HepG2 (cell line): ENCODE data around the gene PSORS1C1.

ENCODE experiments used
- RXRA ChIP-seq: sonication (generic); formaldehyde crosslinking; IDR thresholded peaks from 2 replicates; pipeline ENCODE4 v1.5.1; 2020; ENCODE audit warnings: missing genetic modification reagents
- ZFP36L1 ChIP-seq: sonication (generic); formaldehyde crosslinking; IDR thresholded peaks from 2 replicates; pipeline ENCODE4 v1.8.0; 2022; ENCODE audit warnings: mild to moderate bottlenecking, missing genetic modification reagents, moderate library complexity
- ZNF746 ChIP-seq: sonication (generic); formaldehyde crosslinking; IDR thresholded peaks from 2 replicates; pipeline ENCODE4 v1.8.0; 2022; ENCODE audit warnings: mild to moderate bottlenecking, missing genetic modification reagents
- TF ChIP-seq, protein P1 (sequence below): sonication (generic); formaldehyde crosslinking; IDR thresholded peaks from 2 replicates; pipeline ENCODE4 v1.8.1; 2023; ENCODE audit warnings: mild to moderate bottlenecking, inconsistent platforms, moderate library complexity, missing genetic modification reagents, borderline replicate concordance
- TF ChIP-seq, protein P2 (sequence below): sonication (generic); formaldehyde crosslinking; IDR thresholded peaks from 2 replicates; pipeline ENCODE4 v1.5.0; 2020; ENCODE audit warnings: mild to moderate bottlenecking, missing genetic modification reagents, moderate library complexity

DNA sequence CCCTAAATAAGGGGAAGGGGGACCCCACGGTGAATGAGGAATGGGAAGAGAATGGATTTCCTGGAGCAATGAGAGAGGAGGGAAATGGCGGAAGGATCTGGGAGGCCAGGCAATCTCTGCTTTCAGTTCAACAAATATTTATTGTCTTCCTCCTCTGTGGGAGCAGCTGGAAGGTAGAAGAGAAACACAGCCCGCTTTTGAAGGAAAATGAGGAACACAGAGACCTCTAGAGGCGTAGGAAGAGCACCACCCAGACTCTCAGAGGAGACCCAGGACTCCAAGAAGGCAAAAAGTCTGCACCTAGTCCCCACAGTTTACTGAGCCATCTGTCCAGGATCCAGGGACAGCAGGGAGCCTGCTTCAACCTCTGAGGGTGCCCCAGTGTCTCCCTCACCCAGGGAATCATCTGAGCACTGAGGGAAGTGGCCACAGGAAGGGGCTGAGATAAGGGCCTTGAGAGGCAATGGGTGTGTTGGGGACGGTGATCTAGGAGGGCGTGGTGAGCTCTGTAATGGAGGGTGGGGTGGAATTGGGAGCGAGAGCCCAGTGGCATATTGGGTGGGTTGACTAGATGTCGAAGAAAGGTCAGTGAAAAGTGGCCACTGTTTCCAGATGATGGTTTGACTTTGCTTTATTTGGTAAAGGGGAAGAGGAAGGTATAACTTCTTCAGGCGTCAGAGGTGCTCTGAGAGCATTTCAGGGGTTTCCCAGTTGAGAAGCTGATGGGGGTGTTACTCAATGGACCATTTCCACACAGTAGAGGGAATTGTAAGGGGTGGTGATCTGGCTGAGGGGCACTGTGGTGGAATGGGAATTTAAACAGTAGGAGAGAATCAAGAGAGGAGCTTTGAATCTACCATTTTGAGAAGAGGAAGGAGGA, 610 bp downstream of the PSORS1C1 start:
- TF ChIP-seq ZNF746 (CRISPR knock-in tag) (no peak), RXRA (CRISPR knock-in tag) (no peak), ZFP36L1 (CRISPR knock-in tag) (no peak)
- TF ChIP-seq, protein P1, sequence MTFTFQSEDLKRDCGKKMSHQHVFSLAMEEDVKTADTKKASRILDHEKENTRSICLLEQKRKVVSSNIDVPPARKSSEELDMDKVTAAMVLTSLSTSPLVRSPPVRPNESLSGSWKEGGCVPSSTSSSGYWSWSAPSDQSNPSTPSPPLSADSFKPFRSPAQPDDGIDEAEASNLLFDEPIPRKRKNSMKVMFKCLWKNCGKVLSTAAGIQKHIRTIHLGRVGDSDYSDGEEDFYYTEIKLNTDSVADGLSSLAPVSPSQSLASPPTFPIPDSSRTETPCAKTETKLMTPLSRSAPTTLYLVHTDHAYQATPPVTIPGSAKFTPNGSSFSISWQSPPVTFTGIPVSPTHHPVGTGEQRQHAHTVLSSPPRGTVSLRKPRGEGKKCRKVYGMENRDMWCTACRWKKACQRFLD (CRISPR knock-in tag): no peak
- TF ChIP-seq, protein P2, sequence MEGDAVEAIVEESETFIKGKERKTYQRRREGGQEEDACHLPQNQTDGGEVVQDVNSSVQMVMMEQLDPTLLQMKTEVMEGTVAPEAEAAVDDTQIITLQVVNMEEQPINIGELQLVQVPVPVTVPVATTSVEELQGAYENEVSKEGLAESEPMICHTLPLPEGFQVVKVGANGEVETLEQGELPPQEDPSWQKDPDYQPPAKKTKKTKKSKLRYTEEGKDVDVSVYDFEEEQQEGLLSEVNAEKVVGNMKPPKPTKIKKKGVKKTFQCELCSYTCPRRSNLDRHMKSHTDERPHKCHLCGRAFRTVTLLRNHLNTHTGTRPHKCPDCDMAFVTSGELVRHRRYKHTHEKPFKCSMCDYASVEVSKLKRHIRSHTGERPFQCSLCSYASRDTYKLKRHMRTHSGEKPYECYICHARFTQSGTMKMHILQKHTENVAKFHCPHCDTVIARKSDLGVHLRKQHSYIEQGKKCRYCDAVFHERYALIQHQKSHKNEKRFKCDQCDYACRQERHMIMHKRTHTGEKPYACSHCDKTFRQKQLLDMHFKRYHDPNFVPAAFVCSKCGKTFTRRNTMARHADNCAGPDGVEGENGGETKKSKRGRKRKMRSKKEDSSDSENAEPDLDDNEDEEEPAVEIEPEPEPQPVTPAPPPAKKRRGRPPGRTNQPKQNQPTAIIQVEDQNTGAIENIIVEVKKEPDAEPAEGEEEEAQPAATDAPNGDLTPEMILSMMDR (CRISPR knock-in tag): peak; percentile 21; the same call in 1 of the 2 replicates
